Loucy (cell line): ENCODE measurements around the gene NMD3.

ENCODE experiments used
- H2AFZ ChIP-seq: fragments of 200-600 bp; sonication (generic); 2 replicates; pipeline ENCODE4 v1.6.0; 2016; ENCODE audit warnings: antibody characterized with exemption, mild to moderate bottlenecking, low read length, moderate library complexity
- H3F3A ChIP-seq: fragments of 200-600 bp; 2 replicates; pipeline ENCODE4 v1.6.0; 2016; ENCODE audit warnings: antibody characterized with exemption, low read depth, mild to moderate bottlenecking
- H3K27me3 ChIP-seq: fragments of 200-600 bp; sonication (generic); 2 replicates; pipeline ENCODE4 v1.6.1; 2014; ENCODE audit warnings: low read length, mild to moderate bottlenecking; ENCODE audit not compliant: insufficient read depth, poor library complexity, severe bottlenecking
- H3K36me3 ChIP-seq: fragments of 200-600 bp; sonication (generic); 2 replicates; pipeline ENCODE4 v1.6.1; 2016; ENCODE audit warnings: low read length; ENCODE audit not compliant: insufficient read depth
- H3K4me1 ChIP-seq: fragments of 200-600 bp; sonication (generic); 2 replicates; pipeline ENCODE4 v1.5.1; 2014; ENCODE audit warnings: low read length, mild to moderate bottlenecking; ENCODE audit not compliant: insufficient read depth, poor library complexity, severe bottlenecking
- H3K4me2 ChIP-seq: fragments of 200-600 bp; sonication (generic); 2 replicates; pipeline ENCODE4 v1.6.0; 2014; ENCODE audit warnings: antibody characterized with exemption, low read length, low read depth, mild to moderate bottlenecking; ENCODE audit not compliant: poor library complexity, severe bottlenecking
- H3K4me3 ChIP-seq: fragments of 200-600 bp; sonication (generic); 2 replicates; pipeline ENCODE4 v1.5.1; 2014; ENCODE audit warnings: low read length, mild to moderate bottlenecking, mixed read lengths; ENCODE audit not compliant: poor library complexity, severe bottlenecking
- H3K79me2 ChIP-seq: fragments of 200-600 bp; sonication (generic); 2 replicates; pipeline ENCODE4 v1.6.1; 2014; ENCODE audit warnings: low read length; ENCODE audit not compliant: insufficient read depth
- H3K9ac ChIP-seq: fragments of 200-600 bp; sonication (generic); 2 replicates; pipeline ENCODE4 v1.6.0; 2014; ENCODE audit warnings: mild to moderate bottlenecking, low read depth, low read length, moderate library complexity; ENCODE audit not compliant: poor library complexity, severe bottlenecking
- H3K9me2 ChIP-seq: fragments of 200-600 bp; sonication (generic); replicated peaks from 2 replicates; pipeline ENCODE4 v1.6.1; 2016; ENCODE audit warnings: low read depth, low read length, mixed read lengths
- H3K9me3 ChIP-seq: fragments of 200-600 bp; sonication (generic); 2 replicates; pipeline ENCODE4 v1.6.1; 2014; ENCODE audit warnings: mild to moderate bottlenecking, antibody characterized with exemption, low read length, low read depth; ENCODE audit not compliant: insufficient read depth
- H4K20me1 ChIP-seq: fragments of 200-600 bp; sonication (generic); 2 replicates; pipeline ENCODE4 v1.6.0; 2014; ENCODE audit warnings: antibody characterized with exemption, low read length, mild to moderate bottlenecking; ENCODE audit not compliant: insufficient read depth, poor library complexity, severe bottlenecking
- EZH2phosphoT487 ChIP-seq: fragments of 200-600 bp; IDR thresholded peaks from 2 replicates; pipeline ENCODE4 v1.6.1; 2018; ENCODE audit warnings: antibody characterized with exemption, mild to moderate bottlenecking, moderate library complexity, borderline replicate concordance
- TF ChIP-seq, protein P1 (sequence below): fragments of 200-600 bp; sonication (generic); conservative IDR thresholded peaks from 2 replicates; pipeline ENCODE4 v1.5.1; 2014; ENCODE audit warnings: mild to moderate bottlenecking, antibody characterized with exemption, low read length

The NMD3 gene

DNA sequence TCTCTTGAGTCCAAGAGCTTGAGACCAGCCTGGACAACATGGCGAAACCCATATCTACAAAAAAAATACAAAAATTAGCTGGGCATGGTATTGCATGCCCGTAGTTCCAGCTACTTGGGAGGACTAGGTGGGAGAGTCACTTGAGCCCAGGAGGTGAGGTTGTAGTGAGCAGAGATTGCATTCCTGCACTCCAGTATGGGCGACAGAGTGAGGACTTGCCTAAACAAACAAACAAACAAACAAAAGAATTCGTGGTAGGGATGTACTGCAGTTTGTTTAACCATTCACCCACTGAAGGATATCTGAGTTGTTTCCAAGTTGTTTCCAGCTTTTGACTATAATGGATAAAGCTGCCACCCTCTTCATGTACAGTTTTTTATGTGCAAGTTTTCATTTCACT lies 7.5 kb upstream of the NMD3 start:
- no peaks in the 10 kb centered on the region for H3K36me3 ChIP-seq
- TF ChIP-seq, protein P1, sequence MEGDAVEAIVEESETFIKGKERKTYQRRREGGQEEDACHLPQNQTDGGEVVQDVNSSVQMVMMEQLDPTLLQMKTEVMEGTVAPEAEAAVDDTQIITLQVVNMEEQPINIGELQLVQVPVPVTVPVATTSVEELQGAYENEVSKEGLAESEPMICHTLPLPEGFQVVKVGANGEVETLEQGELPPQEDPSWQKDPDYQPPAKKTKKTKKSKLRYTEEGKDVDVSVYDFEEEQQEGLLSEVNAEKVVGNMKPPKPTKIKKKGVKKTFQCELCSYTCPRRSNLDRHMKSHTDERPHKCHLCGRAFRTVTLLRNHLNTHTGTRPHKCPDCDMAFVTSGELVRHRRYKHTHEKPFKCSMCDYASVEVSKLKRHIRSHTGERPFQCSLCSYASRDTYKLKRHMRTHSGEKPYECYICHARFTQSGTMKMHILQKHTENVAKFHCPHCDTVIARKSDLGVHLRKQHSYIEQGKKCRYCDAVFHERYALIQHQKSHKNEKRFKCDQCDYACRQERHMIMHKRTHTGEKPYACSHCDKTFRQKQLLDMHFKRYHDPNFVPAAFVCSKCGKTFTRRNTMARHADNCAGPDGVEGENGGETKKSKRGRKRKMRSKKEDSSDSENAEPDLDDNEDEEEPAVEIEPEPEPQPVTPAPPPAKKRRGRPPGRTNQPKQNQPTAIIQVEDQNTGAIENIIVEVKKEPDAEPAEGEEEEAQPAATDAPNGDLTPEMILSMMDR, result no peak
- no peak overlapping the region for H2AFZ ChIP-seq
- no peaks in the 10 kb centered on the region for H3F3A ChIP-seq
- no peaks in the 10 kb centered on the region for H3K9me3 ChIP-seq
- no peak overlapping the region for H3K9ac ChIP-seq
- no peaks in the 10 kb centered on the region for H3K27me3 ChIP-seq
- H3K79me2 ChIP-seq, result no peaks in the 10 kb centered on the region
- H4K20me1 ChIP-seq, result no peaks in the 10 kb centered on the region
- no peaks in the 10 kb centered on the region for H3K9me2 ChIP-seq
- H3K4me1 ChIP-seq, result no peaks in the 10 kb centered on the region
- no peak overlapping the region for H3K4me3 ChIP-seq
- no peak overlapping the region for H3K4me2 ChIP-seq

- no peaks in the 10 kb centered on the region for H3K79me2 ChIP-seq
- TF ChIP-seq, protein P1, result no peak
- TF ChIP-seq EZH2phosphoT487, result no peak
- H3K4me1 ChIP-seq, result peaks cover under 1% of the 10 kb centered on the region
- no peaks in the 10 kb centered on the region for H3F3A ChIP-seq
- H3K4me3 ChIP-seq, result no peak overlapping the region
- H3K27me3 ChIP-seq, result no peaks in the 10 kb centered on the region
- no peaks in the 10 kb centered on the region for H3K36me3 ChIP-seq
- H3K9me2 ChIP-seq, result no peaks in the 10 kb centered on the region
- no peaks in the 10 kb centered on the region for H4K20me1 ChIP-seq
- no peak overlapping the region for H3K4me2 ChIP-seq
- no peak overlapping the region for H3K9ac ChIP-seq
- no peak overlapping the region for H2AFZ ChIP-seq
- H3K9me3 ChIP-seq, result no peaks in the 10 kb centered on the region
Measured at GRCh38 chr3:161215185-161215584, 5.9 kb upstream of the NMD3 start.

DNA sequence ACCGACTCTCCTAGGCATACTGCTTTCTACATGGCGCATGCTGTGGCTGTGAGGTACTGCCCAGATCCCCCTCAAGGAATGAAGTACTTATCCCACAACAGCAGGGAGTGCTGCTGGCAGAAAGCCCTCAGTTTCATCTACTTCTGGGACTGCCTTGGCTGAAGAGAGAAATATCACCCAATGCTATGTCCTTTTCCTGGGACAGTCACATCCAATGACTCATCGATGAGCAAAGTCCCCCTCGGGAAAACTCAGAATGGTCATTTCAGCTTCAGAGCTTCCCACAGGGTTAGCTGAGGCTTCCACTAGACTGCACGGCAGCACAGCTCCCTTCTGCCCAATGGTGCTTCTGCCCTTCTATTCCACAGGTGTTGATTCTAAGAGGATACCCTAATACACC lies 3.6 kb upstream of the NMD3 start:
- Histone ChIP-seq H3K9me3 (no peaks in the 10 kb centered on the region), H2AFZ (no peak overlapping the region), H3F3A (no peaks in the 10 kb centered on the region), H3K27me3 (no peaks in the 10 kb centered on the region), H3K9me2 (no peaks in the 10 kb centered on the region), H3K4me1 (peaks cover 16% of the 10 kb centered on the region), H3K9ac (no peak overlapping the region), H3K79me2 (peaks cover 14% of the 10 kb centered on the region), H3K4me2 (no peak overlapping the region), H4K20me1 (peaks cover 10% of the 10 kb centered on the region), H3K36me3 (no peaks in the 10 kb centered on the region), H3K4me3 (no peak overlapping the region)
- TF ChIP-seq, protein P1, result no peak
- TF ChIP-seq EZH2phosphoT487, result no peak
